NCI-H128 (cell line): ENCODE data around the gene ATP6V1G1.
"Not testable (repeated sequence)": the region's sequence is repeated elsewhere in the genome, so short reads cannot be mapped to it uniquely, and the experiment has no call there.

Source experiments
- DNase-seq: peaks from one replicate; lab custom pipeline; 2025; ENCODE audit not compliant: unreplicated experiment; lab: John Stamatoyannopoulos, UW

Gene ATP6V1G1

GRCh38 chr9:114578134-114578533, 9.4 kb upstream of the ATP6V1G1 start:
- not testable (repeated sequence) for DNase-seq

- DNase-seq: no peak
Measured at GRCh38 chr9:114580609-114581193, 6.9 kb upstream of the ATP6V1G1 start.

GRCh38 chr9:114583371-114584155, 4.0 kb upstream of the ATP6V1G1 start:
- DNase-seq: no peak

GRCh38 chr9:114588210-114588609, 641 bp downstream of the ATP6V1G1 start:
- no peak for DNase-seq

- no peak for DNase-seq
Measured at GRCh38 chr9:114588651-114589526, 1.3 kb downstream of the ATP6V1G1 start.

GRCh38 chr9:114590328-114590727, 2.8 kb downstream of the ATP6V1G1 start:
- no peak for DNase-seq

GRCh38 chr9:114591291-114591787, 3.8 kb downstream of the ATP6V1G1 start:
- no peak for DNase-seq

GRCh38 chr9:114591849-114592248, 4.3 kb downstream of the ATP6V1G1 start:
- no peak for DNase-seq

GRCh38 chr9:114592356-114592755, 4.8 kb downstream of the ATP6V1G1 start:
- no peak for DNase-seq

- DNase-seq: no peak
Measured at GRCh38 chr9:114594136-114594535, 6.6 kb downstream of the ATP6V1G1 start.

- not testable (repeated sequence) for DNase-seq
Measured at GRCh38 chr9:114600502-114601248, 13.1 kb downstream of the ATP6V1G1 start.

- DNase-seq: not testable (repeated sequence)
Measured at GRCh38 chr9:114601787-114602186, 14.2 kb downstream of the ATP6V1G1 start.

- no peak for DNase-seq
Measured at GRCh38 chr9:114602620-114603019, 15.1 kb downstream of the ATP6V1G1 start.

- no peak for DNase-seq
Measured at GRCh38 chr9:114603248-114603647, 15.7 kb downstream of the ATP6V1G1 start.

GRCh38 chr9:114604989-114605388, 17.4 kb downstream of the ATP6V1G1 start:
- no peak for DNase-seq

GRCh38 chr9:114606068-114606467, 18.5 kb downstream of the ATP6V1G1 start:
- no peak for DNase-seq

- DNase-seq: no peak
Measured at GRCh38 chr9:114606597-114607207, 19.1 kb downstream of the ATP6V1G1 start.

GRCh38 chr9:114607671-114608524, 20.3 kb downstream of the ATP6V1G1 start:
- no peak for DNase-seq

- DNase-seq: no peak
Measured at GRCh38 chr9:114608525-114608796, 20.9 kb downstream of the ATP6V1G1 start.
